GM18873 (cell line): ENCODE measurements around the gene DEGS2.

Experiments
- ATAC-seq: cut with Tn5 transposase; IDR thresholded peaks from one replicate; pipeline ENCODE4 v1.9.1; 2021; ENCODE audit warnings: mild to moderate bottlenecking, moderate library complexity, moderate number of reproducible peaks; ENCODE audit not compliant: unreplicated experiment, low FRiP score

DEGS2 gene

GRCh38 chr14:100102156-100102785 lies 57.2 kb downstream of the DEGS2 start:
- no peak for ATAC-seq

DNA sequence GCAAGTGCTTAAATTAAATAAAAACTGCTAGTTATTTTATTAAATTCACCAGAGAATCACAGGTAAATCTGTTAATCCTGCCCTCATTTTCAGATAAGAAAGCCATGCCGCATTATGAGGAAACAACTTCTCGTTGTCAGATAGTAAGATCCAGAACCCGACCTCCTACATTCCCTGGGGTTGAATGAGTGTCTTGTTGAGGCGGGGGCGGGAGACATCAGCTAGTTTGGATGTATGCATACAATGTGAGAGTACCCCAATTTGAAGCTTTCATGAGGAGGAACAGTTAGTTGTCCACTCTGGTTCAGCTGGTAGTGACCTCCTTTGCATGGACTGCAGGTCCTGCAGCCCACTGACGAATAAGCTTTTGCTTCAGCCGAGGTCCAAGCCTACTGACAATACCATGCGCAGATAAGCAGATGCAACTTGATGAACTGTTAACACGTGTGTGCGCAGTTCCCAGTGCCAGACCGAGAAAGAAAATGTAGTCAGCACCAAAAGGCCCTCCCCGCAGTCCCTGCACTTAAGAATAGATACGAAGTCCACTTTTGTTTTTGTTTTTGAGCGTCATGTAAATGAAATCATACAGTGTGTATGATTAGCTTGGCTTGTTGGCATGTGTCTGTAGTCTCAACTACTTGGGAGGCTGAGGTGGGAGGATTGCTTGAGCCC lies 59.3 kb downstream of the DEGS2 start:
- no peak for ATAC-seq

DNA sequence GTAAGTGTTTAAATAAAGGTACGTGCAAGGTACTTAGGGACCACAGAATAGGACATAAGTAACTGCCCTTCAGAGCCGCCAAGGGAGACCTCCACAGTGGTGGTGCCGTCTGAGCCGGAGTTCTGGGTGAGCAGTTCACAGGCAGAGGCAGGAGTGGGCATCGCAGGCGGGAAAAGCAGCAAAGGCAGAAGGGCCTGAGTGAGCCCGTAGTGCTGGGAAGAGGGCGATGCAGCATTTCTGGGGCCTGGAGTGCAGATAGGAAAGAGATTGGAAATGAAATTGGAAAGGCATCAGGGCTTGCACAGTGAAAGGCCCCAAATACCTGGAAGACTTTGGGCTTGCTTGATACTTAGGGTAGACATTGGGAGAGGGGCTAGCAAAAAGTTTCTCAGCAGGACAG lies 61.3 kb downstream of the DEGS2 start:
- no peak for ATAC-seq

DNA sequence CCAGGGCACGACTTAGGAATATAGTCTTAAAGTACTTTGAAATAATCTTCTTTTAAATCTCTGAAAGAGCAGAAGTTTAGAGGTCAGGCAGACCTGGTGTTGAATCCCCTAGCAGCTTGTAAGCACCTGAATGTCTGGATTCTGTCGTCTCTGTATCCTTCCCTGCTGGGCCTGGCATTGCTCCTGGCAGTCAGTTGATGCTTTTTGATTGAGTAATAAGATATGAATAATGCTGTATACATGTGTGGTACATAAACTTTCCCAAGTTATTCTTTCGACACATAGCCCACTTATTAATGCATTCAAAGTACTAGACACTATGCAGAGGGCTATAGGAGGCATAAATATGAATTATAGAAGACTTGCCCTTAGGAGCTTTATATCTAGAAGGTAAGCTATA lies 62.8 kb downstream of the DEGS2 start:
- no peak for ATAC-seq
